ENCODE results near the gene ARVCF.

Gene ARVCF

DNA sequence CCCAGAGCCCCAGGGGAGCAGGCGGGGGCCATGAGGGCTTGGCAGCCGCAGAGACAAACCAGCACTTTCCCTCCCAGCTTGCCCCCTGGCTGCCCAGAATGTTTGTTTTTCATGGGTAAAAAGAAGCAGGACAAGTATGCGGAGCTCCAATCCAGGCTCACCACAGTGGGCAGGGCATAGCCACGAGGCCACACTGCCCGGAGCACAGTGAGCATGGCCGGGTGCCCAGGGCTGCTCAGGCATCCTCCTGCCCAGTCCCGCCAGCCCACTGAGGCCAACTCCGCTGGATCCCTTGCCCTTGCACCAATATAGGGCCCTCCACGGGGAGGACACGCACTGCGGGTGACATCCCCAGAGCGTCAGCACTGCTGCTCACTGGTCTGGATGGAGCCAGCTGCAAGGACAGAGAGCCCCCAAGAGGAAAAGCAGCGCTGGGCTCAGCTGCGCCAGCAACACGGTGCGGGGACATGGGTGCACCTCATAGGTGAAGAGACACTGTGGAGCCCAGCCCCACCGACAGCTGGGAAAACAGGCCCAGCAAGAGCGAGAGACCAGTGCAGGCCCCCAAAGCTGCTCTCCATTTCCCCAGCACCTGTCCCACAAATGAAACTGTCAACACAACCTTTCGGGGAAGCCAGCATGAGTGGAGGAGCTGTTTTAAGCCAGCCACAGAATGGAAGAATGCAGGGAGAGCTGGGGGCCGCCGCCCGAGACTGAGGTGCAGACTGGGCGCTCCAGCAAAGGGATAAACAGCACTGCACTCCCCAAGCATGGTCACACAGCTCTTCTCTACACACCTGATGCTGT lies 24.8 kb downstream of the ARVCF start:
- Mint-ChIP-seq H3K27ac (no peak overlapping the region), H3K4me3 (no peak overlapping the region), H3K36me3 (ENCODE audit: low read depth) (no peaks in the 10 kb centered on the region), H3K4me1 (peaks cover 8% of the 10 kb centered on the region), H3K9me3 (no peaks in the 10 kb centered on the region), H3K27me3 (ENCODE audit: low read depth, poor library complexity) (peaks cover 4% of the 10 kb centered on the region)
- no peak for DNase-seq
- TF ChIP-seq, protein P1, sequence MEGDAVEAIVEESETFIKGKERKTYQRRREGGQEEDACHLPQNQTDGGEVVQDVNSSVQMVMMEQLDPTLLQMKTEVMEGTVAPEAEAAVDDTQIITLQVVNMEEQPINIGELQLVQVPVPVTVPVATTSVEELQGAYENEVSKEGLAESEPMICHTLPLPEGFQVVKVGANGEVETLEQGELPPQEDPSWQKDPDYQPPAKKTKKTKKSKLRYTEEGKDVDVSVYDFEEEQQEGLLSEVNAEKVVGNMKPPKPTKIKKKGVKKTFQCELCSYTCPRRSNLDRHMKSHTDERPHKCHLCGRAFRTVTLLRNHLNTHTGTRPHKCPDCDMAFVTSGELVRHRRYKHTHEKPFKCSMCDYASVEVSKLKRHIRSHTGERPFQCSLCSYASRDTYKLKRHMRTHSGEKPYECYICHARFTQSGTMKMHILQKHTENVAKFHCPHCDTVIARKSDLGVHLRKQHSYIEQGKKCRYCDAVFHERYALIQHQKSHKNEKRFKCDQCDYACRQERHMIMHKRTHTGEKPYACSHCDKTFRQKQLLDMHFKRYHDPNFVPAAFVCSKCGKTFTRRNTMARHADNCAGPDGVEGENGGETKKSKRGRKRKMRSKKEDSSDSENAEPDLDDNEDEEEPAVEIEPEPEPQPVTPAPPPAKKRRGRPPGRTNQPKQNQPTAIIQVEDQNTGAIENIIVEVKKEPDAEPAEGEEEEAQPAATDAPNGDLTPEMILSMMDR (IDR thresholded peaks at IDR 0.05) = no peak

DNA sequence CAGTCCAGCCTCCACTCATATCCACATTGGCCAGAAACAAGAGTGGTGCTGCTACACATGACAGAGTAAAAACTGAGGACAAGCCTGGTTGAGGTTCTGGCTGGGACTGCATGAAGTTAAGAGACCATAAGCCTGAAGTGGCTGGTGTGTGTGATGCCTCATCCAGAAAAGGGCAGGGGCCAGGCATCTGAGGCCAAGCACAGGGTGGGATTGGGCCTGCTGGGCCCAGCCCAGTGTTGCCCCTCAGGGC lies 25.3 kb downstream of the ARVCF start:
- Mint-ChIP-seq H3K9me3 (no peaks in the 10 kb centered on the region), H3K4me1 (peaks cover 8% of the 10 kb centered on the region), H3K27me3 (ENCODE audit: low read depth, poor library complexity) (peaks cover 4% of the 10 kb centered on the region), H3K36me3 (ENCODE audit: low read depth) (no peaks in the 10 kb centered on the region), H3K4me3 (no peak overlapping the region), H3K27ac (no peak overlapping the region)
- no peak for DNase-seq
- TF ChIP-seq, protein P1 (IDR thresholded peaks at IDR 0.05) = no peak

DNA sequence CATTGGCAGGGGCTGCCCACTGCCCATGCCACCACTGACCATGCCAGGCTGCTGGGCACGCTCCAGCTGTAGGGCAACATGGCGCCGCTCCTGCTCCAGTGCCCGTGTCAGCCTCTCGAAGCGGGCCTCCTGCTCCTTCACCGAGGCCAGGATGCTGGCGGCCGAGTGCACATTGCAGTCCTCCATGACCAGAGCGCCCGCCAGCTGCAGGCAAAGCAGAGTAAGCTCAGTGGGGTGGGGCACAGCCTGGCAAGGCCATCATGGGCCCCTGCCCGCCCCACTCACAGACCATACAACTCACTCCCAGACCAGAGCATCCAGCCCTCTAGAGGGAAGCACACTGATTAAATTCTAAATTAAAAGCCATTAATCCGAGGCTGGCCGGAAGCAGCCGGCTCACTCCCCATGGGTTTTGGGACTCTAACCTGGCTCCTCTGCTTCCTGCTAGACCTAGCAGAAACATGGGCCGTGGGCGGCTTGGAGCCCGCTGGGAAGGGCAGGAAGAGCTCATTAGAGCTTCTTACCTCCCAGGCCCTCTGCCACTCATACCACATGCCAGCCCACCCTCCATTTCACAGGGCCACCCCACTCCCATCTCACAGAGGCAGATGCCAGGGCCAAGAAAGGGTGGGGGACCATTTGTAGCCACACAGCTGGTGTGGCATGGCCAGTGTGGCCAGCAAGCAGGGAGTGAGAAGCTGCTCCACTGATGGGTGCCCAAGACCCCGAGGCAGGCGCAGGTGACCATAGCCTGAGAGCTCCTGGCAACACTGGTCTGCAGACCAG lies 25.8 kb downstream of the ARVCF start:
- Mint-ChIP-seq H3K4me3 (no peak overlapping the region), H3K27ac (no peak overlapping the region), H3K36me3 (ENCODE audit: low read depth) (no peaks in the 10 kb centered on the region), H3K27me3 (ENCODE audit: low read depth, poor library complexity) (peaks cover 4% of the 10 kb centered on the region), H3K4me1 (peaks cover 13% of the 10 kb centered on the region), H3K9me3 (no peaks in the 10 kb centered on the region)
- no peak for DNase-seq
- TF ChIP-seq, protein P1 (IDR thresholded peaks at IDR 0.05) = no peak

DNA sequence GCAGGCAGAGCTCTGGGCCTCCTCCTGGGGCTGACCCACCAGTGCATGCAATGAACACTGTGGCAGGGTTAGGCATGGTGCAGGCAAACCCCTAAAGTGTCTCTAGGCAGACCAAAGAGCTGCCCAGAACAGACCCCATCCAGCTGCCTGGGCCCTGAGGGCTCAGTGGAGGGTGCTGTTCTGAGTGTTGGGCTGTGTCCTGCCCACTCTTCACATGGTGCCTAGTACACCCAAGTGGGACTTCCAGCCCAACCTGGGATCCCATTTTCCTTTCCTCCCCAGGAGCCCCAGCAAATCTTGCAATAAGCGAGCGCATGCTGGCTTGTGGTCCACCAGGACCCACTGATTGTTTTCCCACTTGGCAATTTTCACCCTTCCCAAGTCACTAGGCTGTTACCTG lies 26.4 kb downstream of the ARVCF start:
- Mint-ChIP-seq H3K27ac (no peak overlapping the region), H3K9me3 (no peaks in the 10 kb centered on the region), H3K4me1 (peaks cover 19% of the 10 kb centered on the region), H3K27me3 (ENCODE audit: low read depth, poor library complexity) (peaks cover 4% of the 10 kb centered on the region), H3K36me3 (ENCODE audit: low read depth) (no peaks in the 10 kb centered on the region), H3K4me3 (no peak overlapping the region)
- TF ChIP-seq, protein P1 (IDR thresholded peaks at IDR 0.05) = no peak
- DNase-seq = no peak

DNA sequence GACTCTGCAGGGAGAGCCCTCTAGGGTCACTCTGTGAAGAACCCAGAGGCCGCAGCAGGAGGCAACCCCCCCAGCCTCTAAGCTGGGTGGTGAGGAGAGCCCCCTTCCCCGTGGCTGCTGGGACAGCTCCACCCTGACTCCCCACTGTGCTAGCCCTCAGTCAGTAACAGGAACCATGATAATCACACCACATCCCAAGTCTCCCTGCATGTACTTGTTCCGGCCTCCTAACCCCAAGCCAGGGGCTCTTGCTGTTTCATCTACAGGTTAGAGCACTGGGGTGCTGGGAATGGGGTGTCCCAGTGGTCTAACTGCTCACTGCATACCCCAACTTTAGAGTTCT lies 26.9 kb downstream of the ARVCF start:
- Mint-ChIP-seq H3K9me3 (no peaks in the 10 kb centered on the region), H3K36me3 (ENCODE audit: low read depth) (no peaks in the 10 kb centered on the region), H3K4me3 (no peak overlapping the region), H3K27me3 (ENCODE audit: low read depth, poor library complexity) (peaks cover 4% of the 10 kb centered on the region), H3K27ac (peak overlapping the region; percentile 54), H3K4me1 (peaks cover 24% of the 10 kb centered on the region)
- TF ChIP-seq, protein P1 (IDR thresholded peaks at IDR 0.05) = no peak
- DNase-seq = no peak
